ENCODE results near the gene MAPK4.
"Not testable (repeated sequence)": the region's sequence is repeated elsewhere in the genome, so short reads cannot be mapped to it uniquely, and the experiment has no call there.

MAPK4 gene

GRCh38 chr18:50775726-50776125 is 215.8 kb downstream of the MAPK4 start:
- no peak for DNase-seq

- DNase-seq: no peak
Observed at GRCh38 chr18:50776383-50776782, 216.5 kb downstream of the MAPK4 start.

GRCh38 chr18:50779021-50779420 is 219.1 kb downstream of the MAPK4 start:
- not testable (repeated sequence) for DNase-seq
